A549 treated with AZD2906 at 1 μM for 4 hours (cell line): ENCODE results near the gene FBXL12. TPM values are rescaled to one million over a fixed set of nuclear protein-coding genes. Genes with fewer than 3 reads are reported as not detected.

Source experiments
- total RNA-seq: library from RNA; stranded (reverse); fragments of 200-300 nt; extraction: Qiagen RNA extraction; gene quantifications from 5 replicates; pipeline ENCODE4 v1.2.3, GENCODE V29; 2022

FBXL12 gene, protein sequence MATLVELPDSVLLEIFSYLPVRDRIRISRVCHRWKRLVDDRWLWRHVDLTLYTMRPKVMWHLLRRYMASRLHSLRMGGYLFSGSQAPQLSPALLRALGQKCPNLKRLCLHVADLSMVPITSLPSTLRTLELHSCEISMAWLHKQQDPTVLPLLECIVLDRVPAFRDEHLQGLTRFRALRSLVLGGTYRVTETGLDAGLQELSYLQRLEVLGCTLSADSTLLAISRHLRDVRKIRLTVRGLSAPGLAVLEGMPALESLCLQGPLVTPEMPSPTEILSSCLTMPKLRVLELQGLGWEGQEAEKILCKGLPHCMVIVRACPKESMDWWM
- 12.1 to 15.1 TPM (median 14.6 TPM) in 5 replicates for total RNA-seq

GRCh38 chr19:9818734-9819595 is at the start of gene FBXL12:
TSS of gene FBXL12 (minus strand) at chr19:9819079. CDS start at chr19:9818813, 266 bp downstream.

GRCh38 chr19:9834726-9835506 is 16.0 kb upstream of the FBXL12 start, which contains the start of gene PIN1:
TSS of gene PIN1 (plus strand) at chr19:9835318. CDS start at chr19:9835345, 27 bp downstream.

GRCh38 chr19:9827289-9828238 is 8.7 kb upstream of the FBXL12 start, which contains the start of gene UBL5:
TSS of gene UBL5 (plus strand) at chr19:9827918. CDS start at chr19:9828338, 420 bp downstream.

DNA sequence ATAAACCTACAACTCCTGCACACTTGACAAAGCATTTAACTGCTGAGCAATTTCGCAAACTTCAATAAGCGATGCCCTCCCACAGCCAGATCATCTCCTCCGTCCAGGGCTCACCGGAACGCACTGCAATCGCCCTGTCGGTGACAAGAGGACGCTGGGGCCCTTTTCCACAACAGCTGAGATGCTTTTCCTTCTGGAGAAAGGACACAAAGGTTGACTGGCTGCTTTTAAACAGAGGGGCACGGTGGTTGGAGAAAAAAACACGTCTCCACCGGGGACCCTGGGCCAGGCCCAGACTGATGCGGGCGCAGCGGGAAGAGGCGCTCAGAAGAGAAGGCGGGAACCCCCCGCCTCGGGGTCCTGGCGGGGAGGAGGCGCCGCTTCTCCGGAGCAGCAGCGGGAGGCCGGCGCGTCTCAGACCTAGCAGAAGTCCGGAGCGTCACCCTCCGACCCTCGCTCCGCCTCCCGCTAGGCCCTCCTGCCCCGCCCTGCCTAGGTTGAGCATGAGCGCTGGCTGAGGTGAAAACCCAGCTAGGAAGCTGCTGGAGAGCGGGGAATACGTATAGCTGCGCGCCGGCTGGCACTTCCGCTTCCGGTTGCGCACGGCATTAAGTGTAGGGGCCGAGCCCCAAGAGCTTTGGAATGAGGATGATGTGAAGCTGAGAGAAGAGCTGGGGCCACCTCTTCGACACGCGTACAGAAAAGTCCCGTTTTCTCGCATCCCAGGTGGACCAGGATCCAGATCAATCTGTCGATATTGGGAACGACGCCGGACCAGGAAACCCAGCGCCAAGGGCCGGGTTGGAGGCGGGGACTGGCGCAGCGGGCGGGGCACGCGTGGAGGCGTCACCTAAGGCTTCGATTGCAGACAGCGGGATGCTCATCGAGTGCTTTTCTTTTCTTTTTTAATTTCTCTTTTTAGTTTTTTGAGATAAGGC is 50.4 kb downstream of the FBXL12 start, which contains the start of gene ZNF846:
Gene ZNF846 (minus strand): TSS at position 564 of the 938 bp plus-strand sequence. CDS start 3,788 bp downstream, outside the sequence.

Other genes starting within 250 kb of the FBXL12 start
- gene ZNF121, start 234.6 kb downstream of the FBXL12 start, total RNA-seq, result 2.7 to 4.0 TPM (median 2.9 TPM) in 5 replicates
- gene ZNF561, start 197.8 kb downstream of the FBXL12 start, total RNA-seq, result 6.7 to 13.9 TPM (median 8.5 TPM) in 5 replicates
- gene ZNF562, start 144.0 kb downstream of the FBXL12 start, total RNA-seq, result 5.6 to 8.9 TPM (median 5.8 TPM) in 5 replicates
- 0.66 to 1.7 TPM (median 0.80 TPM) in 5 replicates for gene ZNF846, start 50.3 kb downstream of the FBXL12 start, total RNA-seq
- gene UBL5, start 8.8 kb upstream of the FBXL12 start, total RNA-seq, result 403 to 439 TPM (median 416 TPM) in 5 replicates
- gene PIN1, start 16.2 kb upstream of the FBXL12 start, total RNA-seq, result 56.7 to 87.0 TPM (median 79.1 TPM) in 5 replicates
- gene OLFM2, start 117.4 kb upstream of the FBXL12 start, total RNA-seq, result 8.4 to 11.8 TPM (median 10.2 TPM) in 5 replicates
- 2.6 to 3.6 TPM (median 2.9 TPM) in 5 replicates for gene COL5A3, start 191.4 kb upstream of the FBXL12 start, total RNA-seq
- gene RDH8, start 194.4 kb upstream of the FBXL12 start, total RNA-seq, result 0.07 to 0.31 TPM (median 0.26 TPM) in 5 replicates